T-cell (primary cell): ENCODE measurements around the gene PTP4A2. TPM values are rescaled to one million over a fixed set of nuclear protein-coding genes. Genes with fewer than 3 reads are reported as not detected.
A peak's percentile ranks its signal among the peaks of the same experiment; 100 is the strongest.

Experiments
- ATAC-seq, 4 experiments: fragments of 200-7000 bp in 3 of 4; fragments of 150-1000 bp in 1 of 4; cut with Tn5 transposase; replicated peaks in 1 of 4; 1 replicate in 3 of 4; 2 replicates in 1 of 4; pipeline ENCODE4 v1.10.0; 2021; ENCODE audit warnings: moderate library complexity in 3 of 4, mild to moderate bottlenecking in 2 of 4, moderate number of reproducible peaks in 1 of 4
- CTCF ChIA-PET, 2 donors: fragments of 300-600 bp; sonication (Branson Sonifier 250); formaldehyde crosslinking; loops; one replicate each; lab custom pipeline; 2022; ENCODE audit warnings: antibody characterized with exemption in 2 of 2; lab: Charles Lee
- POLR2A ChIA-PET, 2 donors: fragments of 300-600 bp; sonication (Branson Sonifier 250); formaldehyde crosslinking; loops; one replicate each; lab custom pipeline; 2022; ENCODE audit warnings: antibody characterized with exemption in 2 of 2; lab: Charles Lee
- DNase-seq, 35 experiments: peaks; one replicate each; pipeline versions ENCODE4 v3.0.0 to v3.0.0-alpha.2; 2013 to 2023
- H3K27ac ChIP-seq: one replicate; pipeline ENCODE4 v1.5.1; 2013; ENCODE audit warnings: low read length
- H3K27me3 ChIP-seq, 2 experiments: replicated peaks in 1 of 2; 1 replicate in 1 of 2; 2 replicates in 1 of 2; pipeline versions ENCODE4 v1.6.1 to v1.7.0; 2013; ENCODE audit warnings: low read length in 1 of 2, mixed read lengths in 1 of 2; ENCODE audit not compliant: control insufficient read depth in 2 of 2, insufficient read depth in 2 of 2; ENCODE audit errors: extremely low read depth in 1 of 2
- H3K36me3 ChIP-seq, 2 donors: 1 replicate in 1 of 2; 2 replicates in 1 of 2; pipeline versions ENCODE4 v1.6.1 to v1.7.0; 2013; ENCODE audit warnings: low read length in 1 of 2; ENCODE audit not compliant: control insufficient read depth in 2 of 2, insufficient read depth in 1 of 2; ENCODE audit errors: extremely low read depth in 1 of 2
- H3K4me1 ChIP-seq, 2 experiments: 1 replicate in 1 of 2; 2 replicates in 1 of 2; pipeline versions ENCODE4 v1.6.1 to v1.7.0; 2013; ENCODE audit warnings: low read length in 2 of 2, mixed read lengths in 1 of 2; ENCODE audit not compliant: insufficient read depth in 2 of 2, control insufficient read depth in 1 of 2; ENCODE audit errors: extremely low read depth in 1 of 2
- H3K4me3 ChIP-seq, 2 donors: 1 replicate in 1 of 2; 2 replicates in 1 of 2; pipeline versions ENCODE4 v1.5.1 to v1.7.0; 2013; ENCODE audit warnings: mild to moderate bottlenecking in 2 of 2, low read length in 1 of 2, moderate library complexity in 1 of 2; ENCODE audit not compliant: control insufficient read depth in 1 of 2; ENCODE audit errors: extremely low read depth in 1 of 2
- H3K9me3 ChIP-seq: 2 replicates; pipeline ENCODE4 v1.7.0; 2013
- H3K27ac Mint-ChIP-seq, 2 donors: one replicate each; pipeline ENCODE4 v1.8.0; 2020 to 2021; ENCODE audit warnings: mild to moderate bottlenecking in 2 of 2, mixed read lengths in 2 of 2
- H3K27me3 Mint-ChIP-seq, 2 donors: one replicate each; pipeline ENCODE4 v1.8.0; 2021 to 2022; ENCODE audit warnings: mixed read lengths in 2 of 2
- H3K36me3 Mint-ChIP-seq: one replicate; pipeline ENCODE4 v1.8.0; 2021; ENCODE audit warnings: mixed read lengths
- H3K4me1 Mint-ChIP-seq, 3 donors: one replicate each; pipeline ENCODE4 v1.8.0; 2020 to 2022; ENCODE audit warnings: mixed read lengths in 3 of 3, mild to moderate bottlenecking in 1 of 3
- H3K4me3 Mint-ChIP-seq, 3 donors: one replicate each; pipeline ENCODE4 v1.8.0; 2020 to 2022; ENCODE audit warnings: mild to moderate bottlenecking in 3 of 3, mixed read lengths in 3 of 3, moderate library complexity in 3 of 3
- H3K9me3 Mint-ChIP-seq, 3 donors: one replicate each; pipeline ENCODE4 v1.8.0; 2020 to 2022; ENCODE audit warnings: mixed read lengths in 3 of 3
- WGBS: methylation state at CpG from one replicate; pipeline ENCODE4 v1.1.5; 2013; ENCODE audit warnings: missing lambda C conversion rate; ENCODE audit not compliant: insufficient coverage; 5-methylcytosine and 5-hydroxymethylcytosine counted together
- total RNA-seq, 35 experiments: library from RNA in 6 of 35; stranded (reverse) in 6 of 35; fragments of 120-200 nt in 1 of 35; gene quantifications; one replicate each; pipeline versions ENCODE4 v1.2.1 to v1.2.4 and lab custom pipeline; 2013 to 2026

The PTP4A2 gene
- total RNA-seq, 5 donors from 2014 or later (not counting 1 experiment from before 2014, with no cell fraction given): 187 to 341 (median 224) TPM

GRCh38 chr1:31879981-31880608 is 58.1 kb downstream of the PTP4A2 start:
- no peaks in the 10 kb centered on the region for H3K9me3 ChIP-seq
- no peaks in the 10 kb centered on the region for H3K36me3 Mint-ChIP-seq
- peaks cover 11 to 35% (median 15%) of the 10 kb centered on the region in 3 donors for H3K4me1 Mint-ChIP-seq
- DNase-seq (no peak), ATAC-seq (no peak)
- no peaks in the 10 kb centered on the region for H3K27me3 Mint-ChIP-seq
- peak overlapping the region in 1 of 3 donors; percentile 1 for H3K4me3 Mint-ChIP-seq
- H3K4me3 ChIP-seq: no peak overlapping the region
- peaks cover 12 to 17% of the 10 kb centered on the region in 2 experiments for H3K4me1 ChIP-seq
- H3K9me3 Mint-ChIP-seq: no peaks in the 10 kb centered on the region
- H3K27ac ChIP-seq: no peak overlapping the region
- WGBS: 40% methylated on average over 2 of the region's 4 CpGs
- ChIA-PET POLR2A (interaction anchor here in 1 of 2 donors (0.6 kb wide), 2 partner anchors 8 to 26 kb away, joined by 4 to 5 read pairs; no protein-coding TSS in a partner anchor), CTCF (no interaction called here)
- no peaks in the 10 kb centered on the region for H3K27me3 ChIP-seq
- no peaks in the 10 kb centered on the region for H3K36me3 ChIP-seq
- H3K27ac Mint-ChIP-seq: peak overlapping the region in 1 of 2 donors; percentile 58

GRCh38 chr1:31878058-31878457 is 60.1 kb downstream of the PTP4A2 start:
- H3K4me1 Mint-ChIP-seq: peaks cover 15 to 38% (median 19%) of the 10 kb centered on the region in 3 donors
- peaks cover under 1 to 2% (median 2%) of the 10 kb centered on the region in 3 donors for H3K9me3 Mint-ChIP-seq
- Histone ChIP-seq H3K27ac (no peak overlapping the region), H3K36me3 (no peaks in the 10 kb centered on the region), H3K27me3 (no peaks in the 10 kb centered on the region), H3K4me3 (no peak overlapping the region), H3K4me1 (peaks cover 15 to 31% of the 10 kb centered on the region in 2 experiments), H3K9me3 (no peaks in the 10 kb centered on the region)
- ATAC-seq: no peak
- WGBS: 92% methylated on average over 5 of the region's 6 CpGs
- ChIA-PET CTCF (interaction anchor here in 1 of 2 donors (0.6 to 0.7 kb wide), 2 partner anchors 24 to 643 kb away, joined by 3 to 5 read pairs; no protein-coding TSS in a partner anchor), POLR2A (no interaction called here)
- H3K4me3 Mint-ChIP-seq: no peak overlapping the region
- no peak for DNase-seq
- H3K27me3 Mint-ChIP-seq: no peaks in the 10 kb centered on the region
- no peaks in the 10 kb centered on the region for H3K36me3 Mint-ChIP-seq
- no peak overlapping the region for H3K27ac Mint-ChIP-seq

DNA sequence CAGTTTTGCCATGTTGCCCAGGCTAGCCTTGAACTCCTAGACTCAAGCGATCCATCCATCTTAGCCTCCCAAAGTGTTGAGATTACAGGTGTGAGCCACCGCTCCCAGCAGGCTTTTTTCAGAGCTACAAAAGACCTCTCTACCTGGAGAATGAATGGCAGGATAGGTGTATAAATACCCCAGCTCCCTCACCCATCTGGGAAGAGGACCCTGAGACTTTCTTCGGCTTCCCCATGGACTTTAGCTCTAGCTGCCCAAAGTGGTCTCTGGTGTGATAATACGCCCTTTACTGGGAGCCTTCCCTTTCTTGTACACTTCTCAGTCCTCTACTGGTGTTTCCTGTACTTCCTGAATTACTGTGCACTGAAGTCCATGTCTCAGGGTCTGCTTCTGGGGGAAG is 60.6 kb downstream of the PTP4A2 start:
- no peak overlapping the region for H3K27ac ChIP-seq
- H3K36me3 ChIP-seq: no peaks in the 10 kb centered on the region
- ATAC-seq: no peak
- no peaks in the 10 kb centered on the region for H3K27me3 ChIP-seq
- DNase-seq: no peak
- Mint-ChIP-seq H3K9me3 (peaks cover 3 to 4% (median 3%) of the 10 kb centered on the region in 3 donors), H3K27me3 (no peaks in the 10 kb centered on the region), H3K4me1 (peaks cover 20 to 44% (median 24%) of the 10 kb centered on the region in 3 donors), H3K27ac (no peak overlapping the region), H3K4me3 (no peak overlapping the region), H3K36me3 (no peaks in the 10 kb centered on the region)
- peaks cover 19 to 35% of the 10 kb centered on the region in 2 experiments for H3K4me1 ChIP-seq
- H3K9me3 ChIP-seq: no peaks in the 10 kb centered on the region
- POLR2A ChIA-PET: no interaction called here
- H3K4me3 ChIP-seq: no peak overlapping the region
- CTCF ChIA-PET: no interaction called here
- WGBS: no CpG with 5 or more reads among the region's 4 CpGs

DNA sequence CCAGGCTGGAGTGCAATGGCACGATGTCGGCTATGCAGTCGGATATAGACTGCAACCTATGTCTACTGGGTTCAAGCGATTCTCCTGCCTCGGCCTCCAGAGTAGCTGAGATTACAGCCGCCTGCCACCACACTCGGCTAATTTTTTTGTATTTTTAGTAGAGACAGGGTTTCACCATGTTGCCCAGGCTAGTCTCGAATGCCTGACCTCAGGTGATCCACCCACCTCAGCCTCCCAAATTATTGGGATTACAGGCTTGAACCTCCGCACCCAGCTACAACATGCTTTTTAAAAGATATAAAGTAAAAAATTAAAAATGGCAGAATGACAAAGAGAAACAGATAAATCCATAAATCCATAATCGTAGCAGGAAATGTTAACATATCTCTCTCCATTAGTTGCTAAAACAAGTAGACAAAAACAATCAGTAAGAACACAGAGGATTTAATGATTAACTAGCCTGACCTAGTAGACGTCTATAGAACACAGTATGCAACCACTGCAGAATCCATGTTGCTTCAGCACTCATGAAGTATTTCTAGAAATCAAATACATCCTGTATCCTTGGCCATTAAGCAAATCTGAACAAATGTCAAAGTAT is 62.4 kb downstream of the PTP4A2 start:
- ATAC-seq (no peak), DNase-seq (no peak)
- Histone ChIP-seq H3K4me3 (no peak overlapping the region), H3K9me3 (no peaks in the 10 kb centered on the region), H3K4me1 (peaks cover 14 to 45% of the 10 kb centered on the region in 2 experiments), H3K36me3 (no peaks in the 10 kb centered on the region), H3K27me3 (no peaks in the 10 kb centered on the region), H3K27ac (no peak overlapping the region)
- Mint-ChIP-seq H3K9me3 (peaks cover 3 to 4% (median 3%) of the 10 kb centered on the region in 3 donors), H3K4me3 (no peak overlapping the region), H3K27ac (no peak overlapping the region), H3K36me3 (no peaks in the 10 kb centered on the region), H3K4me1 (peaks cover 21 to 45% (median 26%) of the 10 kb centered on the region in 3 donors), H3K27me3 (no peaks in the 10 kb centered on the region)
- CTCF ChIA-PET: no interaction called here
- POLR2A ChIA-PET: no interaction called here
- 100% methylated on average over 3 of the region's 11 CpGs for WGBS

GRCh38 chr1:31874942-31875341 is 63.2 kb downstream of the PTP4A2 start:
- Mint-ChIP-seq H3K27ac (no peak overlapping the region), H3K9me3 (peaks cover 3 to 4% (median 3%) of the 10 kb centered on the region in 3 donors), H3K27me3 (no peaks in the 10 kb centered on the region), H3K36me3 (no peaks in the 10 kb centered on the region), H3K4me3 (no peak overlapping the region), H3K4me1 (peaks cover 14 to 38% (median 19%) of the 10 kb centered on the region in 3 donors)
- Histone ChIP-seq H3K27ac (no peak overlapping the region), H3K36me3 (no peaks in the 10 kb centered on the region), H3K4me3 (no peak overlapping the region), H3K9me3 (no peaks in the 10 kb centered on the region), H3K4me1 (peaks cover 7 to 41% of the 10 kb centered on the region in 2 experiments), H3K27me3 (no peaks in the 10 kb centered on the region)
- no peak for ATAC-seq
- ChIA-PET CTCF (no interaction called here), POLR2A (no interaction called here)
- no peak for DNase-seq
- 100% methylated on average over 2 of the region's 3 CpGs for WGBS
